ENCODE data around the gene MACC1. TPM values are rescaled to one million over a fixed set of nuclear protein-coding genes. Genes with fewer than 3 reads are reported as not detected.

Gene MACC1
- total RNA-seq, 1 donor = 0.36 TPM

DNA sequence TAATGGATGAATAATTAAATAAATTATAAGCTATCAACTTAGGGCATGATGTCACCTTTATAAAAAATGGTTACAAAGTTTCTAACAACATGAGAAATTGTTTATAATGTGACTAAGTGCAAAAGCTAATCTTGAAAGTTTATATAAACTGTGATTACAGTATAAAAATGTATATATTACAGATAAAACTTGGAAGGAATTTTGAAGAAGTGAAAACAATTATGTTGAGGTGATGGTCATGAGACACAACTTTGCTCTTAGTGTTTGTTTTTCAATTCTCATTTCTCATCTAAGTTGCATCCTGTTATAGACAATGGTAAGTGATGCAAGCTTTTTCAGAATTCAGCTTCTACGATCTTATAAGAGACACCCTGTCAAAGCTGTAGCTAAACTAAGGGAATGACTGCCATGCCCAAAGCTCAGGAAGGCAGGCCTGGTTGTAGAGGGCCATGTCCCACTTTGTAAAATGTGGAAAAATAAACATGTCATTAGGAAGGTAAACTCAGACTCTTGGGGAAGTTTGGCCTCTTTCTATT, 23.9 kb downstream of the MACC1 start:
- TF ChIP-seq, protein P1, sequence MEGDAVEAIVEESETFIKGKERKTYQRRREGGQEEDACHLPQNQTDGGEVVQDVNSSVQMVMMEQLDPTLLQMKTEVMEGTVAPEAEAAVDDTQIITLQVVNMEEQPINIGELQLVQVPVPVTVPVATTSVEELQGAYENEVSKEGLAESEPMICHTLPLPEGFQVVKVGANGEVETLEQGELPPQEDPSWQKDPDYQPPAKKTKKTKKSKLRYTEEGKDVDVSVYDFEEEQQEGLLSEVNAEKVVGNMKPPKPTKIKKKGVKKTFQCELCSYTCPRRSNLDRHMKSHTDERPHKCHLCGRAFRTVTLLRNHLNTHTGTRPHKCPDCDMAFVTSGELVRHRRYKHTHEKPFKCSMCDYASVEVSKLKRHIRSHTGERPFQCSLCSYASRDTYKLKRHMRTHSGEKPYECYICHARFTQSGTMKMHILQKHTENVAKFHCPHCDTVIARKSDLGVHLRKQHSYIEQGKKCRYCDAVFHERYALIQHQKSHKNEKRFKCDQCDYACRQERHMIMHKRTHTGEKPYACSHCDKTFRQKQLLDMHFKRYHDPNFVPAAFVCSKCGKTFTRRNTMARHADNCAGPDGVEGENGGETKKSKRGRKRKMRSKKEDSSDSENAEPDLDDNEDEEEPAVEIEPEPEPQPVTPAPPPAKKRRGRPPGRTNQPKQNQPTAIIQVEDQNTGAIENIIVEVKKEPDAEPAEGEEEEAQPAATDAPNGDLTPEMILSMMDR (IDR thresholded peaks at IDR 0.05; ENCODE audit: extremely low read depth, low read depth, low read length) = no peak
- no peaks in the 10 kb centered on the region for H3K79me2 ChIP-seq (ENCODE audit: insufficient read depth, low read length)
- H3K36me3 ChIP-seq (ENCODE audit: insufficient read depth, low read length) = no peaks in the 10 kb centered on the region
- no peaks in the 10 kb centered on the region for H4K20me1 ChIP-seq (ENCODE audit: insufficient read depth, low read length)
- DNase-seq (ENCODE audit: insufficient read length, low spot score, missing footprints) = peak; percentile 44
- no peak overlapping the region for H3K4me3 ChIP-seq (ENCODE audit: insufficient read depth, low read length)
- no peak overlapping the region for H3K27ac ChIP-seq (ENCODE audit: low read depth, low read length)
- H3K27me3 ChIP-seq (ENCODE audit: insufficient read depth, low read length) = no peaks in the 10 kb centered on the region
- no peak overlapping the region for H2AFZ ChIP-seq (ENCODE audit: low read length)
- no peak overlapping the region for H3K4me2 ChIP-seq (ENCODE audit: insufficient read depth, low read length)
- H3K9me3 ChIP-seq (ENCODE audit: low read depth, low read length) = no peaks in the 10 kb centered on the region
- H3K4me1 ChIP-seq (ENCODE audit: insufficient read depth, low read length) = peaks cover 6% of the 10 kb centered on the region

DNA sequence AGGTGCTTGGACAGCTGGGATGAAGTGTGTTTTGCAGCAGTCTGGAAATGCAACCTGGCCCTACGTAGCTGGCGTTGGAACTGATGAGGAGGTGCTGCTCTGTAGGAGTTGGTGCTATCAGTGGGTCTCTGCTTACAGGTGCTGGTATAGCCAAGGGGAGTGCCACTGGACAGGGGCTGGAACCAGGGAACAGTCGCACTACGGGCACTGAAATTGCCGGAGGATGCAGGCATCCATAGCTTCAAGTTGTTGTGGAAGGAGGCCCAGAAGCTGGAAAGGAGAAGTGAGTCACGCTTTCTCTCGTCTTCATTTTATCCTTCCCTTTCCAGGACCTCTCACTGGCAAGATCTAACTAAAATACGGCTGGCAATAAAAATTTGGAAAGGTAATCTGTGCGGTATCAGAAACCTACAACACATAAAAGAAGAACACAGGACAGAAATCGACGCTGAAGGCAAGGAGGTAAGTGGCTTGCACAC, 25.8 kb downstream of the MACC1 start:
- H3K9me3 ChIP-seq (ENCODE audit: low read depth, low read length) = no peaks in the 10 kb centered on the region
- TF ChIP-seq, protein P1 (IDR thresholded peaks at IDR 0.05; ENCODE audit: extremely low read depth, low read depth, low read length) = no peak
- no peak overlapping the region for H3K4me2 ChIP-seq (ENCODE audit: insufficient read depth, low read length)
- H3K27ac ChIP-seq (ENCODE audit: low read depth, low read length) = no peak overlapping the region
- H3K4me3 ChIP-seq (ENCODE audit: insufficient read depth, low read length) = no peak overlapping the region
- DNase-seq (ENCODE audit: insufficient read length, low spot score, missing footprints) = peak; percentile 49
- H2AFZ ChIP-seq (ENCODE audit: low read length) = no peak overlapping the region
- no peaks in the 10 kb centered on the region for H3K36me3 ChIP-seq (ENCODE audit: insufficient read depth, low read length)
- H3K4me1 ChIP-seq (ENCODE audit: insufficient read depth, low read length) = peaks cover 3% of the 10 kb centered on the region
- no peaks in the 10 kb centered on the region for H3K79me2 ChIP-seq (ENCODE audit: insufficient read depth, low read length)
- H3K27me3 ChIP-seq (ENCODE audit: insufficient read depth, low read length) = no peaks in the 10 kb centered on the region
- no peaks in the 10 kb centered on the region for H4K20me1 ChIP-seq (ENCODE audit: insufficient read depth, low read length)

DNA sequence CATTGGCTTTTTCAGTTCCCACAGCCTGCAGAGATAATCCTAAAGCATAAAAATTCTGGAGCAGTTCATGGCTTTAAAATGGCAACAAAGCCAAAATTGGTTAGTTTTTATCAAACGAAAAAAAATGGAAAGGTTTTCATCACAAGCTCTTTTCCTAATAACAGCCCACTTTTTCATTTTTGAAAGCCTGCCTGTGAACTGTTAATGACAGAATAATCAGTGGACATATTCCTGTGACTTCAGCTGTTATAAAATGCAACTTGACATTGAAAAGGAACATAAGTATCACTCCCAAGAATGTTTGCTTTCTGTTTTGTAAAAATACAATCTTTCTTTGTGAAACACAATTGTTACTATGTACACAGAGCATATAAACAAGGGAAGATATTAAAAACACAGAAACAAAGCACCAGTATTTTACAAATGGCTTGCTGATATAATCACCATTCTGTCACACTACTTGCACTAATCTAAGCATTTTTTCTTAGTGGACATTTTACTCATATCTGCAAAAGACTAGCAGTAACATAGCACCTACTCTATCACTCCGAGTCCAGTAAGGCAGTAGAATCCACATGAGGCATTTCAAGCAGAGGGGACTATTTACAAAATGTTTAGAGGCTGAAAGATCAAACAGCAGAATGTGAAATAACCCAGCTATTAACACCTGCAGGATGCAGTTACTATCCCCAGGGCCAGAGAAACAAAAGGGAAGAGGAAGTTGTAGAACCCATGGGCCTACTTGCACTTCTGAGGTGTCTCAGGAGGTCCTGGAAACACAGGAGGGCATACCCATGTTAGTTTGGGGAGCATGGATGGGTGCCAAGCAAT, 26.4 kb downstream of the MACC1 start:
- Histone ChIP-seq H3K36me3 (ENCODE audit: insufficient read depth, low read length) (no peaks in the 10 kb centered on the region), H3K4me1 (ENCODE audit: insufficient read depth, low read length) (peaks cover 3% of the 10 kb centered on the region), H2AFZ (ENCODE audit: low read length) (peak overlapping the region; percentile 14), H3K27me3 (ENCODE audit: insufficient read depth, low read length) (no peaks in the 10 kb centered on the region), H3K79me2 (ENCODE audit: insufficient read depth, low read length) (no peaks in the 10 kb centered on the region), H3K4me2 (ENCODE audit: insufficient read depth, low read length) (no peak overlapping the region), H3K27ac (ENCODE audit: low read depth, low read length) (no peak overlapping the region), H3K9me3 (ENCODE audit: low read depth, low read length) (no peaks in the 10 kb centered on the region), H4K20me1 (ENCODE audit: insufficient read depth, low read length) (no peaks in the 10 kb centered on the region), H3K4me3 (ENCODE audit: insufficient read depth, low read length) (no peak overlapping the region)
- no peak for DNase-seq (ENCODE audit: insufficient read length, low spot score, missing footprints)
- TF ChIP-seq, protein P1 (IDR thresholded peaks at IDR 0.05; ENCODE audit: extremely low read depth, low read depth, low read length) = no peak

DNA sequence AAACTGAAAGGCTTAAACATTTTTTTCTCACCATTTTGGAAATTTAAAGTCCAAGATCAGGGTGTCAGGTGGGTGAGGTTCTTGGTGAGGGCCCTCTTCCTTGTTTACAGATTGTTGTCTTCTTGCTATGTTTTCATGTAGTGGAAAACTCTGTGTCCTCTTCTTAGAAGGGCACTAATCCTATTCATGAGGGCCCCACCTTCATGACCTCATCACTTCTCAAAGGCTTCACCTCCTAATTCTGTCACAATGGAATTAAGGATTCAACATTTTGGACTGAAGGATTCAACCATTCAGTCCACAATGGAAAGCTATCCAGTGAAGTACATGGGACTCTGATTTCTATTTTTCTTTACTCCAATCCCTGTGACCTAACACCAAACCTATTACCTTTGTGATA, 27.3 kb downstream of the MACC1 start:
- Histone ChIP-seq H3K4me2 (ENCODE audit: insufficient read depth, low read length) (no peak overlapping the region), H3K4me1 (ENCODE audit: insufficient read depth, low read length) (peaks cover 3% of the 10 kb centered on the region), H3K9me3 (ENCODE audit: low read depth, low read length) (no peaks in the 10 kb centered on the region), H3K36me3 (ENCODE audit: insufficient read depth, low read length) (no peaks in the 10 kb centered on the region), H2AFZ (ENCODE audit: low read length) (no peak overlapping the region), H3K27ac (ENCODE audit: low read depth, low read length) (no peak overlapping the region), H3K4me3 (ENCODE audit: insufficient read depth, low read length) (no peak overlapping the region), H3K27me3 (ENCODE audit: insufficient read depth, low read length) (no peaks in the 10 kb centered on the region), H3K79me2 (ENCODE audit: insufficient read depth, low read length) (no peaks in the 10 kb centered on the region), H4K20me1 (ENCODE audit: insufficient read depth, low read length) (no peaks in the 10 kb centered on the region)
- DNase-seq (ENCODE audit: insufficient read length, low spot score, missing footprints) = no peak
- TF ChIP-seq, protein P1 (IDR thresholded peaks at IDR 0.05; ENCODE audit: extremely low read depth, low read depth, low read length) = no peak
